Type B pancreatic cell (in vitro differentiated cells): ENCODE measurements around the gene SF3B3. TPM values are rescaled to one million over a fixed set of nuclear protein-coding genes. Genes with fewer than 3 reads are reported as not detected.
A peak's percentile ranks its signal among the peaks of the same experiment; 100 is the strongest.

Experiments
- DNase-seq: peaks from one replicate; pipeline ENCODE4 v3.0.0; 2021; ENCODE audit warnings: mixed read lengths; ENCODE audit not compliant: unreplicated experiment; ENCODE audit errors: extremely low spot score
- H3K27ac Mint-ChIP-seq: 2 replicates; pipeline ENCODE4 v1.8.0; 2021; ENCODE audit warnings: mild to moderate bottlenecking, mixed read lengths
- H3K27me3 Mint-ChIP-seq: 2 replicates; pipeline ENCODE4 v1.8.0; 2021; ENCODE audit warnings: mixed read lengths
- H3K36me3 Mint-ChIP-seq: 2 replicates; pipeline ENCODE4 v1.8.0; 2021; ENCODE audit warnings: mixed read lengths
- H3K4me1 Mint-ChIP-seq: one replicate; pipeline ENCODE4 v1.8.0; 2021; ENCODE audit warnings: mixed read lengths; ENCODE audit not compliant: unreplicated experiment
- H3K4me3 Mint-ChIP-seq: 2 replicates; pipeline ENCODE4 v1.8.0; 2021; ENCODE audit warnings: mild to moderate bottlenecking, mixed read lengths
- H3K9me3 Mint-ChIP-seq: 2 replicates; pipeline ENCODE4 v1.8.0; 2021; ENCODE audit warnings: mixed read lengths
- CTCF ChIP-seq: fragments of 200-600 bp; sonication (generic); conservative IDR thresholded peaks from 2 replicates; pipeline ENCODE4 v1.5.0; 2021; ENCODE audit warnings: antibody characterized with exemption, mild to moderate bottlenecking
- long read RNA-seq: library from polyadenylated mRNA; unstranded; transcript quantifications from one replicate; pipeline ENCODE4 v2.0.0, GENCODE V29; 2020
- total RNA-seq: library from RNA; stranded (reverse); gene quantifications from 2 replicates; pipeline ENCODE4 v1.2.1, GENCODE V29; 2021; ENCODE audit warnings: low replicate concordance

SF3B3 gene
- total RNA-seq: 283 and 429 TPM in 2 replicates
- long read RNA-seq, full-length matches to known transcripts: 73 of 153 reads
- long read RNA-seq, partial matches to known transcripts: 61 of 153 reads
- long read RNA-seq, other reads (novel, unspliced or antisense): 19 of 153 reads

- peaks cover 27% of the 10 kb centered on the region for H3K36me3 Mint-ChIP-seq
- TF ChIP-seq CTCF: no peak
- peaks cover 23% of the 10 kb centered on the region for H3K4me1 Mint-ChIP-seq
- H3K9me3 Mint-ChIP-seq: no peaks in the 10 kb centered on the region
- DNase-seq: peak; percentile 76
- peak within 1 kb of the TSS; percentile 95 for H3K4me3 Mint-ChIP-seq
- no peaks in the 10 kb centered on the region for H3K27me3 Mint-ChIP-seq
- peak within 1 kb of the TSS; percentile 97 for H3K27ac Mint-ChIP-seq
Observed at GRCh38 chr16:70523743-70524398, at the start of gene SF3B3. TSS of gene SF3B3 (plus strand) at chr16:70523816. CDS start at chr16:70526657, 2,841 bp downstream.

- Mint-ChIP-seq H3K36me3 (no peaks in the 10 kb centered on the region), H3K27me3 (no peaks in the 10 kb centered on the region), H3K9me3 (no peaks in the 10 kb centered on the region), H3K27ac (no peak overlapping the region), H3K4me1 (peaks cover 5% of the 10 kb centered on the region), H3K4me3 (no peak overlapping the region)
- TF ChIP-seq CTCF: no peak
- no peak for DNase-seq
Observed at GRCh38 chr16:70474320-70475053, 49.1 kb upstream of the SF3B3 start.

- Mint-ChIP-seq H3K36me3 (no peaks in the 10 kb centered on the region), H3K9me3 (no peaks in the 10 kb centered on the region), H3K4me3 (no peak overlapping the region), H3K4me1 (peaks cover 5% of the 10 kb centered on the region), H3K27me3 (no peaks in the 10 kb centered on the region), H3K27ac (no peak overlapping the region)
- no peak for DNase-seq
- no peak for TF ChIP-seq CTCF
Observed at GRCh38 chr16:70475054-70475871, 48.4 kb upstream of the SF3B3 start.

GRCh38 chr16:70476272-70477020 is 47.2 kb upstream of the SF3B3 start:
- TF ChIP-seq CTCF: no peak
- Mint-ChIP-seq H3K9me3 (no peaks in the 10 kb centered on the region), H3K36me3 (no peaks in the 10 kb centered on the region), H3K4me3 (no peak overlapping the region), H3K27me3 (no peaks in the 10 kb centered on the region), H3K27ac (no peak overlapping the region), H3K4me1 (peaks cover 5% of the 10 kb centered on the region)
- DNase-seq: no peak

GRCh38 chr16:70478169-70478568 is 45.4 kb upstream of the SF3B3 start:
- no peak overlapping the region for H3K4me3 Mint-ChIP-seq
- no peak for TF ChIP-seq CTCF
- no peaks in the 10 kb centered on the region for H3K27me3 Mint-ChIP-seq
- DNase-seq: no peak
- H3K27ac Mint-ChIP-seq: no peak overlapping the region
- peaks cover 5% of the 10 kb centered on the region for H3K4me1 Mint-ChIP-seq
- H3K9me3 Mint-ChIP-seq: no peaks in the 10 kb centered on the region
- H3K36me3 Mint-ChIP-seq: peaks cover 4% of the 10 kb centered on the region
